ENCODE measurements around the gene ZNF274. TPM values are rescaled to one million over a fixed set of nuclear protein-coding genes. Genes with fewer than 3 reads are reported as not detected.

ZNF274 gene
- total RNA-seq, 1 experiment from 2014 or later: 27.5 TPM

DNA sequence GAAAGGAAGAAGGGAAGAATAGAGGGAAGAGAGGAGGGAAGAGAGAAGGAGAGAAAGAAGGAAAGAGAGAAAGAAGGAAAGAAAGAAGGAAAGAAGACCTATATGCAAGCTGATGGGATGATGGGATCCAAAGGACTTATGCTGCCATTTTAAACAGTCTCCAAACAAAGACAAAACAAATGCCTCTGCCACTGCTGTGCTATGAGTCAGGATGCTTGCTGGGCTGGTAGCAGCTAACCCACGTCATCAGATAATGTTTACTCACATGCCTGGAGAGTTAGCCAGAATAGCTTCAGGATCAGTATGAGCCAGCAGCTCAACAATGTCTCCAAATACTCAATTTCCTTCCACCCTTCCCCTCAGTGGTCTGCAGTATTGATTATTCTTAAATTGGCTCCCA, 12.0 kb upstream of the ZNF274 start:
- H3K4me3 Mint-ChIP-seq: no peak overlapping the region
- ChIA-PET CTCF (interaction anchor here (0.8 to 1.3 kb wide), 2 partner anchors 11 to 149 kb away, joined by 4 to 7 read pairs; no protein-coding TSS in a partner anchor), POLR2A (no interaction called here)
- no peak for ATAC-seq
- H3K27me3 Mint-ChIP-seq (ENCODE audit: low read depth): peaks cover 42% of the 10 kb centered on the region
- no peak overlapping the region for H3K27ac Mint-ChIP-seq
- H3K9me3 Mint-ChIP-seq: peaks cover 62% of the 10 kb centered on the region
- TF ChIP-seq ESRRA (CRISPR knock-in tag; IDR thresholded peaks at IDR 0.05; ENCODE audit: borderline replicate concordance) (no peak), TEAD4 (CRISPR knock-in tag; IDR thresholded peaks at IDR 0.05) (no peak), EMX1 (CRISPR knock-in tag; IDR thresholded peaks at IDR 0.05) (no peak)
- H3K4me1 Mint-ChIP-seq: no peaks in the 10 kb centered on the region
- peaks cover 26% of the 10 kb centered on the region for H3K36me3 Mint-ChIP-seq
- DNase-seq (ENCODE audit: low spot score): no peak

DNA sequence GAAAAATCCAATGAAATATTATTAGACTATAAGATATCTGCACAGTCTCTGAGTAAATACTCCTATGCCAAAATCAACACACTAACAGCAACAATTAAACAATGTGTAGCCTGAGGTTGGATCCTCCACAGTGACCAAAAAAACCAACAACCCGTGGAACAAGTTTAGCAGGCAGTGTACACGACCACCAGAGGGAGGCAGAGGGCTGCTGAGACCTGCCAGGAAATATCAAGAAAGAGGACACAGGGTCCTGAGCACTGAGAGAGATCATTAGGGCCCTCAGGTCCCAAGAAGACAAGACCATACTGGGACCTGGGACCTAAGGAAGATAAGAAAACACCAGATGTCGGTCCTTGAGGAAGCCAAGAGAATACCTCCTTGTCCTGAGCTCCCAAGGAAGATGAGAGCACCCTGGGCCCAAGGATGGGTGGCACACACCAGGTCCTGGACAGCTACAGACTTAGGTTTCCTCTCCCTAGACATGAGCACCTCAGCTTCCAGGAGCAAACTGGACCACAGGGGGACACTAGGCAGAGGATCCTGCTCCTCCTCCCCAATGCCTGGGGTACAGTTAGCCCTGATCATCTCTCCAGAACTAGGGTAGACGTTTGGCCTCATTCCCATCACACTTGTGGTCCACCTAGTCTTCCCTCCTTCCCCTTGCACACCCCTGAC, 822 bp upstream of the ZNF274 start:
- peak; percentile 79 for DNase-seq (ENCODE audit: low spot score)
- Mint-ChIP-seq H3K27me3 (ENCODE audit: low read depth) (no peaks in the 10 kb centered on the region), H3K27ac (peak overlapping the region; percentile 91), H3K4me3 (peak overlapping the region; percentile 91), H3K36me3 (peaks cover 45% of the 10 kb centered on the region), H3K9me3 (peaks cover 21% of the 10 kb centered on the region), H3K4me1 (peaks cover 10% of the 10 kb centered on the region)
- ChIA-PET POLR2A (interaction anchor here (1.0 to 1.4 kb wide), 2 partner anchors 46 to 179 kb away, joined by 5 read pairs; partner anchors contain the start of genes ZNF544 and ZNF606), CTCF (interaction anchor here (0.9 to 1.3 kb wide), 2 partner anchors 11 to 22 kb away, joined by 3 to 7 read pairs; no protein-coding TSS in a partner anchor)
- peak; percentile 9 for ATAC-seq
- TF ChIP-seq, protein P1, sequence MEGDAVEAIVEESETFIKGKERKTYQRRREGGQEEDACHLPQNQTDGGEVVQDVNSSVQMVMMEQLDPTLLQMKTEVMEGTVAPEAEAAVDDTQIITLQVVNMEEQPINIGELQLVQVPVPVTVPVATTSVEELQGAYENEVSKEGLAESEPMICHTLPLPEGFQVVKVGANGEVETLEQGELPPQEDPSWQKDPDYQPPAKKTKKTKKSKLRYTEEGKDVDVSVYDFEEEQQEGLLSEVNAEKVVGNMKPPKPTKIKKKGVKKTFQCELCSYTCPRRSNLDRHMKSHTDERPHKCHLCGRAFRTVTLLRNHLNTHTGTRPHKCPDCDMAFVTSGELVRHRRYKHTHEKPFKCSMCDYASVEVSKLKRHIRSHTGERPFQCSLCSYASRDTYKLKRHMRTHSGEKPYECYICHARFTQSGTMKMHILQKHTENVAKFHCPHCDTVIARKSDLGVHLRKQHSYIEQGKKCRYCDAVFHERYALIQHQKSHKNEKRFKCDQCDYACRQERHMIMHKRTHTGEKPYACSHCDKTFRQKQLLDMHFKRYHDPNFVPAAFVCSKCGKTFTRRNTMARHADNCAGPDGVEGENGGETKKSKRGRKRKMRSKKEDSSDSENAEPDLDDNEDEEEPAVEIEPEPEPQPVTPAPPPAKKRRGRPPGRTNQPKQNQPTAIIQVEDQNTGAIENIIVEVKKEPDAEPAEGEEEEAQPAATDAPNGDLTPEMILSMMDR (IDR thresholded peaks at IDR 0.05): peak; percentile 62
- TF ChIP-seq MXD4 (CRISPR knock-in tag; IDR thresholded peaks at IDR 0.05; ENCODE audit: borderline replicate concordance): no peak

DNA sequence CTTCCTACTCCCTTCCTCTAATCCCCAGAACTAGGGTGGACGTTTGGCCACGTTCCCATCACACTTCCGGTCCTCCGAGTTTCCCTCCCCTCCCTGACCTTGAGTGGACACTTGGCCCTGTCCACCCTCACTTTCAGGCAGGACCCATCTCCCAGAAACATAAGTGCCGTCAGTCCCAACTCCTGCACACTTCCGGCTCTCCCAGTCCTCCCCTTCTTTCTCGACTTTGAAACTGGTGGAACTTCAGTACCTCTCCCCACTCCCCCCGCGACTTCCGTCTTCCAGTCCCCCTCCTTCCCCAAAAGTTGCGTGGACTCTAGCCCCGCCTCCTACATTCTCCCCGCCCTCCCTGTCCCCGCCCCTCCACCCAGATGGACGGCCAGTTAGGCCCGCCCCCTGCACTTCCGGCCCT, 278 bp upstream of the ZNF274 start:
- ATAC-seq: no peak
- Mint-ChIP-seq H3K27ac (peak overlapping the region; percentile 91), H3K36me3 (peaks cover 45% of the 10 kb centered on the region), H3K27me3 (ENCODE audit: low read depth) (no peaks in the 10 kb centered on the region), H3K4me1 (peaks cover 10% of the 10 kb centered on the region), H3K9me3 (peaks cover 16% of the 10 kb centered on the region), H3K4me3 (peak overlapping the region; percentile 91)
- TF ChIP-seq SOX15 (CRISPR knock-in tag; IDR thresholded peaks at IDR 0.05) (no peak), MXD4 (CRISPR knock-in tag; IDR thresholded peaks at IDR 0.05; ENCODE audit: borderline replicate concordance) (no peak), NR2C2 (CRISPR knock-in tag; IDR thresholded peaks at IDR 0.05) (no peak), TCF7 (CRISPR knock-in tag; IDR thresholded peaks at IDR 0.05; ENCODE audit: low read depth) (no peak), NFE2L1 (CRISPR knock-in tag; IDR thresholded peaks at IDR 0.05) (no peak), ZNF138 (CRISPR knock-in tag; conservative IDR thresholded peaks at IDR 0.05) (no peak)
- TF ChIP-seq, protein P2, sequence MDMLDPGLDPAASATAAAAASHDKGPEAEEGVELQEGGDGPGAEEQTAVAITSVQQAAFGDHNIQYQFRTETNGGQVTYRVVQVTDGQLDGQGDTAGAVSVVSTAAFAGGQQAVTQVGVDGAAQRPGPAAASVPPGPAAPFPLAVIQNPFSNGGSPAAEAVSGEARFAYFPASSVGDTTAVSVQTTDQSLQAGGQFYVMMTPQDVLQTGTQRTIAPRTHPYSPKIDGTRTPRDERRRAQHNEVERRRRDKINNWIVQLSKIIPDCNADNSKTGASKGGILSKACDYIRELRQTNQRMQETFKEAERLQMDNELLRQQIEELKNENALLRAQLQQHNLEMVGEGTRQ (CRISPR knock-in tag; IDR thresholded peaks at IDR 0.05): no peak
- TF ChIP-seq, protein P3, sequence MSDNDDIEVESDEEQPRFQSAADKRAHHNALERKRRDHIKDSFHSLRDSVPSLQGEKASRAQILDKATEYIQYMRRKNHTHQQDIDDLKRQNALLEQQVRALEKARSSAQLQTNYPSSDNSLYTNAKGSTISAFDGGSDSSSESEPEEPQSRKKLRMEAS (CRISPR knock-in tag; IDR thresholded peaks at IDR 0.05): no peak
- TF ChIP-seq, protein P4, sequence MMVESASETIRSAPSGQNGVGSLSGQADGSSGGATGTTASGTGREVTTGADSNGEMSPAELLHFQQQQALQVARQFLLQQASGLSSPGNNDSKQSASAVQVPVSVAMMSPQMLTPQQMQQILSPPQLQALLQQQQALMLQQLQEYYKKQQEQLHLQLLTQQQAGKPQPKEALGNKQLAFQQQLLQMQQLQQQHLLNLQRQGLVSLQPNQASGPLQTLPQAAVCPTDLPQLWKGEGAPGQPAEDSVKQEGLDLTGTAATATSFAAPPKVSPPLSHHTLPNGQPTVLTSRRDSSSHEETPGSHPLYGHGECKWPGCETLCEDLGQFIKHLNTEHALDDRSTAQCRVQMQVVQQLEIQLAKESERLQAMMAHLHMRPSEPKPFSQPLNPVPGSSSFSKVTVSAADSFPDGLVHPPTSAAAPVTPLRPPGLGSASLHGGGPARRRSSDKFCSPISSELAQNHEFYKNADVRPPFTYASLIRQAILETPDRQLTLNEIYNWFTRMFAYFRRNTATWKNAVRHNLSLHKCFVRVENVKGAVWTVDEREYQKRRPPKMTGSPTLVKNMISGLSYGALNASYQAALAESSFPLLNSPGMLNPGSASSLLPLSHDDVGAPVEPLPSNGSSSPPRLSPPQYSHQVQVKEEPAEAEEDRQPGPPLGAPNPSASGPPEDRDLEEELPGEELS (CRISPR knock-in tag; IDR thresholded peaks at IDR 0.05): no peak
- DNase-seq (ENCODE audit: low spot score): no peak
- POLR2A ChIA-PET: interaction anchor here (1.0 to 1.8 kb wide), 7 partner anchors 22 to 180 kb away, joined by 4 to 8 read pairs (median 5); partner anchors contain the start of genes ZNF135, ZNF544, ZNF606 and ZSCAN22
- CTCF ChIA-PET: interaction anchor here (0.7 to 1.0 kb wide), 4 partner anchors 21 to 144 kb away, joined by 3 to 6 read pairs (median 3); no protein-coding TSS in a partner anchor
